Endothelial cell of umbilical vein (primary cell): ENCODE data around the gene ITIH5.

Experiments used
- CTCF ChIP-seq, 2 donors: IDR thresholded peaks; 1 replicate in 1 of 2; 2 replicates in 1 of 2; pipeline ENCODE4 v1.5.1; 2011; ENCODE audit warnings: low read length in 2 of 2, mild to moderate bottlenecking in 2 of 2, moderate library complexity in 2 of 2, control low read depth in 1 of 2, inconsistent platforms in 1 of 2, low read depth in 1 of 2; ENCODE audit not compliant: insufficient read depth in 1 of 2; ENCODE audit errors: extremely low read depth in 1 of 2
- GATA2 ChIP-seq: IDR thresholded peaks from 2 replicates; pipeline ENCODE4 v1.7.0; 2011; ENCODE audit warnings: low read depth, mild to moderate bottlenecking, moderate library complexity, mixed read lengths, low read length; ENCODE audit not compliant: insufficient read length, insufficient read depth
- POLR2A ChIP-seq: IDR thresholded peaks from 2 replicates; pipeline ENCODE4 v1.6.1; 2012; ENCODE audit warnings: low read depth, mild to moderate bottlenecking, control low read depth, low read length
- POLR2AphosphoS5 ChIP-seq: IDR thresholded peaks from 2 replicates; pipeline ENCODE4 v1.6.1; 2012; ENCODE audit warnings: low read depth, mild to moderate bottlenecking, control low read depth, low read length, moderate library complexity; ENCODE audit not compliant: insufficient read depth
- TF ChIP-seq, protein P1 (sequence below): IDR thresholded peaks from 2 replicates; pipeline ENCODE4 v1.6.1; 2011; ENCODE audit not compliant: insufficient read depth, insufficient read length

- TF ChIP-seq CTCF (IDR thresholded peaks at IDR 0.05; ENCODE audit: extremely low read depth in 1 of 2, insufficient read depth in 1 of 2, low read depth in 1 of 2, low read length in 2 of 2), result no peak
- no peak for TF ChIP-seq POLR2AphosphoS5
- TF ChIP-seq, protein P1, sequence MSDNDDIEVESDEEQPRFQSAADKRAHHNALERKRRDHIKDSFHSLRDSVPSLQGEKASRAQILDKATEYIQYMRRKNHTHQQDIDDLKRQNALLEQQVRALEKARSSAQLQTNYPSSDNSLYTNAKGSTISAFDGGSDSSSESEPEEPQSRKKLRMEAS, result no peak
- no peak for TF ChIP-seq GATA2
- TF ChIP-seq POLR2A, result no peak
Measured at GRCh38 chr10:7542189-7542914, 124.4 kb downstream of the ITIH5 start.
